K562 (cell line): ENCODE data around the gene LRRC71. TPM values are rescaled to one million over a fixed set of nuclear protein-coding genes. Genes with fewer than 3 reads are reported as not detected.

Source experiments
- ATAC-seq: fragments of 200-7000 bp; cut with Tn5 transposase; 3 replicates; pipeline ENCODE4 v1.9.1; 2020; ENCODE audit warnings: moderate library complexity
- BruUV-seq: library from RNA; stranded (reverse); fragments of 400-500 nt; replicated peaks from 2 replicates; lab custom pipeline; 2021; lab: Mats Ljungman, UMichigan
- CTCF ChIA-PET: fragments of 300-600 bp; formaldehyde crosslinking; extraction: SDS; loops from one replicate; lab custom pipeline; 2021; ENCODE audit warnings: low intra/inter-chr PET ratio; lab: Yijun Ruan, JAX
- POLR2A ChIA-PET: fragments of 300-600, 350-650 bp; sonication (Branson Sonifier 250); formaldehyde crosslinking; extraction: SDS; loops from one replicate; lab custom pipeline; 2021; ENCODE audit warnings: antibody characterized with exemption, inconsistent platforms; lab: Yijun Ruan, JAX
- DNase-seq, 4 experiments: peaks; one replicate each; pipeline versions ENCODE4 v3.0.0 to v3.0.0-alpha.2; 2011 to 2018; ENCODE audit warnings: low spot score in 3 of 4, mixed read lengths in 3 of 4; ENCODE audit errors: extremely low read depth in 1 of 4
- FAIRE-seq: peaks from 2 replicates; lab custom pipeline; 2011; peaks lifted over from hg19 to GRCh38; lab: Jason Lieb, UNC
- H2AFZ ChIP-seq: 2 replicates; pipeline ENCODE4 v1.6.0; 2011; ENCODE audit warnings: low read depth, low read length, control low read depth, inconsistent platforms
- H3K27ac ChIP-seq: fragments of 200-600 bp; 3 replicates; pipeline ENCODE4 v1.8.0; 2011; ENCODE audit warnings: low read depth, mild to moderate bottlenecking, control low read depth, inconsistent platforms, low read length, moderate library complexity, mixed read lengths; ENCODE audit errors: extremely low read depth
- H3K27me3 ChIP-seq, 2 experiments: fragments of 300-600 bp in 1 of 2; 2 replicates in 1 of 2; 3 replicates in 1 of 2; pipeline versions ENCODE4 v1.6.0 to v1.8.0; 2011; ENCODE audit warnings: inconsistent platforms in 2 of 2, low read length in 2 of 2, mild to moderate bottlenecking in 1 of 2, mixed read lengths in 1 of 2, moderate library complexity in 1 of 2; ENCODE audit not compliant: control insufficient read depth in 2 of 2, insufficient read depth in 2 of 2
- H3K36me3 ChIP-seq: fragments of 300-600 bp; 3 replicates; pipeline ENCODE4 v1.8.0; 2011; ENCODE audit warnings: mild to moderate bottlenecking, low read length, inconsistent platforms; ENCODE audit not compliant: control insufficient read depth, insufficient read depth
- H3K4me1 ChIP-seq, 2 experiments: fragments of 200-600 bp in 1 of 2; replicated peaks in 1 of 2; 2 replicates in 1 of 2; 3 replicates in 1 of 2; pipeline versions ENCODE4 v1.5.1 to v1.8.0; 2011; ENCODE audit warnings: inconsistent platforms in 2 of 2, low read length in 2 of 2, mild to moderate bottlenecking in 1 of 2, mixed read lengths in 1 of 2, moderate library complexity in 1 of 2; ENCODE audit not compliant: control insufficient read depth in 2 of 2, insufficient read depth in 2 of 2
- H3K4me2 ChIP-seq: 2 replicates; pipeline ENCODE4 v1.6.1; 2011; ENCODE audit warnings: low read length, control low read depth, inconsistent platforms, mixed read lengths; ENCODE audit not compliant: insufficient read depth
- H3K4me3 ChIP-seq: fragments of 200-600 bp; sonication (generic), shearing (Covaris generic); 2 replicates; pipeline ENCODE4 v1.5.1; 2016; ENCODE audit warnings: control low read depth, inconsistent platforms
- H3K79me2 ChIP-seq: fragments of 200-600 bp; 3 replicates; pipeline ENCODE4 v1.8.0; 2011; ENCODE audit warnings: low read length, inconsistent platforms; ENCODE audit not compliant: control insufficient read depth, insufficient read depth
- H3K9ac ChIP-seq, 2 experiments: 2 replicates each; pipeline versions ENCODE4 v1.6.0 to v1.6.1; 2011; ENCODE audit warnings: low read depth in 2 of 2, low read length in 2 of 2, control low read depth in 1 of 2, inconsistent platforms in 1 of 2, mild to moderate bottlenecking in 1 of 2, mixed read lengths in 1 of 2; ENCODE audit not compliant: insufficient read depth in 1 of 2
- H3K9me1 ChIP-seq: one replicate; pipeline ENCODE4 v1.6.0; 2011; ENCODE audit warnings: inconsistent platforms, mild to moderate bottlenecking, low read length, moderate library complexity; ENCODE audit not compliant: control insufficient read depth, insufficient read depth
- H3K9me3 ChIP-seq: replicated peaks from 2 replicates; pipeline ENCODE4 v1.5.1; 2011; ENCODE audit warnings: low read depth, low read length, inconsistent platforms; ENCODE audit not compliant: control insufficient read depth, insufficient read depth
- H4K20me1 ChIP-seq: replicated peaks from 2 replicates; pipeline ENCODE4 v1.6.1; 2011; ENCODE audit warnings: low read length, inconsistent platforms, mixed read lengths; ENCODE audit not compliant: control insufficient read depth, insufficient read depth
- ATF4 ChIP-seq: fragments of 450-650 bp; formaldehyde crosslinking; IDR thresholded peaks from 2 replicates; pipeline ENCODE4 v1.4.0; 2022; ENCODE audit warnings: mild to moderate bottlenecking, moderate library complexity
- ATF7 ChIP-seq: fragments of 450-650 bp; IDR thresholded peaks from 2 replicates; pipeline ENCODE4 v1.7.1; 2014; ENCODE audit warnings: mild to moderate bottlenecking, moderate library complexity
- CEBPG ChIP-seq, 3 experiments: fragments of 200-800 bp in 1 of 3; sonication (Bioruptor generic) in 1 of 3; sonication (generic) in 1 of 3; formaldehyde crosslinking in 1 of 3; IDR thresholded peaks in 2 of 3; conservative IDR thresholded peaks in 1 of 3; 2 replicates each; pipeline versions ENCODE4 v1.6.1 to v1.8.0; 2016 to 2022; ENCODE audit warnings: missing compliant biosample characterization in 2 of 3, missing genetic modification characterization in 2 of 3, mild to moderate bottlenecking in 1 of 3, missing genetic modification reagents in 1 of 3
- FOXK2 ChIP-seq, 2 experiments: fragments of 450-650 bp; IDR thresholded peaks in 1 of 2; conservative IDR thresholded peaks in 1 of 2; 2 replicates each; pipeline ENCODE4 v1.6.1; 2016; ENCODE audit warnings: low read depth in 2 of 2, mild to moderate bottlenecking in 1 of 2
- PHF8 ChIP-seq: fragments of 200-600 bp; sonication (generic); IDR thresholded peaks from 2 replicates; pipeline ENCODE4 v1.6.1; 2012; ENCODE audit warnings: mixed run types, mild to moderate bottlenecking, inconsistent platforms, low read length, moderate library complexity, borderline replicate concordance
- POU5F1 ChIP-seq: fragments of 150-350 bp; IDR thresholded peaks from 2 replicates; pipeline ENCODE4 v1.6.1; 2014; ENCODE audit warnings: borderline replicate concordance, low read length, low read depth, mild to moderate bottlenecking; ENCODE audit not compliant: partially characterized antibody
- RERE ChIP-seq: sonication (generic); formaldehyde crosslinking; IDR thresholded peaks from 2 replicates; pipeline ENCODE4 v1.8.0; 2023; ENCODE audit warnings: missing genetic modification reagents, mild to moderate bottlenecking, borderline replicate concordance
- STAG1 ChIP-seq: sonication (generic); formaldehyde crosslinking; IDR thresholded peaks from 2 replicates; pipeline ENCODE4 v1.5.0; 2020; ENCODE audit warnings: missing genetic modification reagents, borderline replicate concordance
- ZC3H8 ChIP-seq: fragments of 450-650 bp; IDR thresholded peaks from 2 replicates; pipeline ENCODE4 v1.6.1; 2017
- ZNF561 ChIP-seq: fragments of 450-650 bp; formaldehyde crosslinking; conservative IDR thresholded peaks from 2 replicates; pipeline ENCODE4 v1.4.0; 2020; ENCODE audit warnings: mild to moderate bottlenecking, moderate library complexity
- ZNF696 ChIP-seq: fragments of 250-450 bp; sonication (Bioruptor Pico); conservative IDR thresholded peaks from 2 replicates; pipeline ENCODE4 v1.4.0; 2020; ENCODE audit warnings: mild to moderate bottlenecking, moderate library complexity
- WGBS: fragments of 100-300 bp; shearing (Covaris generic); methylation state at CpG from one replicate; pipeline ENCODE4 v1.1.6; 2016; ENCODE audit warnings: low coverage, mixed read lengths; ENCODE audit not compliant: insufficient coverage; ENCODE audit errors: missing lambda C conversion rate; 5-methylcytosine and 5-hydroxymethylcytosine counted together
- in situ Hi-C: fragments of 300-500 bp; cut with MboI; formaldehyde crosslinking; loops from 4 replicates; pipeline ENCODE4 v1.15.0; 2018; ENCODE audit warnings: inconsistent platforms, mixed read lengths
- intact Hi-C: fragments of 100-400 bp; cut with micrococcal nuclease; formaldehyde crosslinking; loops from 2 replicates; pipeline ENCODE4 v1.14.2; 2022
- polyA plus RNA-seq, 8 experiments: library from polyadenylated mRNA; depleted of rRNA in 4 of 8; stranded (reverse) in 5 of 8; unstranded in 3 of 8; fragments of >200 nt; fragmentation: Nextera tagmentation in 2 of 8; fragmentation: Illumina TruSeq in 1 of 8; extraction: Ambion mirVana in 2 of 8; extraction: Trizol in 1 of 8; gene quantifications; 2 replicates each; pipeline versions ENCODE4 v1.2.1 to v1.2.3, GENCODE V29; 2011 to 2014; ENCODE audit warnings: inconsistent platforms in 1 of 8, missing spikeins in 1 of 8
- total RNA-seq, 7 experiments: library from RNA; depleted of rRNA in 6 of 7; stranded (reverse); fragments of >200 nt in 6 of 7; fragmentation: Illumina TruSeq in 2 of 7; extraction: Trizol in 2 of 7; gene quantifications; 2 replicates each; pipeline versions ENCODE4 v1.2.1 to v1.2.3, GENCODE V29; 2011 to 2021; ENCODE audit warnings: low replicate concordance in 1 of 7

Gene LRRC71
- total and polyA plus RNA-seq, 9 of the 15 experiments (the other 6 are each of a cell fraction or from before 2014, with no cell fraction given) = 0.06 to 1.2 (median 0.51) TPM; not detected in 1

DNA sequence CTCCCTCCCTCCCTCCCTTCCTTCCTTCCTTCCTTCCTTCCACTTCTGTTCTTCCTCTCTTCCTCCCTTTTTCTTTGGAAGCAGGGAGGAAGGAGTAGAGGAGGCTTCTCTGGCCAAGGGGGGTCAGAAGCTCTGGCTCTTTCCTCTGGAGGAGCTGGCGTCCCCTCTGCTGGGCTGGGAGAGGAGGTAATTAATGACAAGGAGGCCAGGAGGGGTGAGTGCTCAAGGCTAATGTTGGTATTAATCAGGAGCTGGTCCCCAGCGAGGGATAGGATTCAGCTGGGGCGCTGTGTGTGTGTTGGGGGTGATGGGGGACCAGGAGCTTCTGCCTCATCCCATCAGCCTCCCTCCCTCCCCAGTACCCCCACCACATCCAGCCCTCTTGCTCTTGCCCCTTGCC is 33.1 kb upstream of the LRRC71 start:
- BruUV-seq = no TSS peak
- H4K20me1 ChIP-seq = no peaks in the 10 kb centered on the region
- no peak overlapping the region for H3K27ac ChIP-seq
- no peaks in the 10 kb centered on the region for H3K79me2 ChIP-seq
- in situ Hi-C loops = no loop called here
- DNase-seq = no peak
- no peak overlapping the region for H2AFZ ChIP-seq
- no peaks in the 10 kb centered on the region for H3K36me3 ChIP-seq
- H3K4me1 ChIP-seq = peaks cover 15 to 19% of the 10 kb centered on the region in 2 experiments; a peak in 4 of 5 replicates
- H3K27me3 ChIP-seq = no peaks in the 10 kb centered on the region
- no peaks in the 10 kb centered on the region for H3K9me3 ChIP-seq
- ChIA-PET CTCF (interaction anchor here (0.6 kb wide), 1 partner anchor 198 kb away, joined by 3 read pairs; no protein-coding TSS in a partner anchor), POLR2A (interaction anchor here (1.1 kb wide), 2 partner anchors 13 to 115 kb away, joined by 3 to 6 read pairs; no protein-coding TSS in a partner anchor)
- TF ChIP-seq FOXK2 (conservative IDR thresholded peaks at IDR 0.05 in 1 of 2, IDR thresholded peaks at IDR 0.05 in 1 of 2; ENCODE audit: low read depth in 2 of 2) = no peak
- no peak for TF ChIP-seq ZC3H8
- no peak for TF ChIP-seq ZNF561 (CRISPR knock-in tag)
- TF ChIP-seq POU5F1 = no peak
- TF ChIP-seq ZNF696 (CRISPR knock-in tag) = no peak
- TF ChIP-seq ATF4 (CRISPR knock-in tag) = no peak
- no peak for TF ChIP-seq CEBPG (CRISPR knock-in tag; IDR thresholded peaks at IDR 0.05)
- TF ChIP-seq CEBPG (tag; conservative IDR thresholded peaks at IDR 0.05 in 1 of 2, IDR thresholded peaks at IDR 0.05 in 1 of 2) = no peak
- no peak for TF ChIP-seq RERE
- TF ChIP-seq STAG1 = no peak
- TF ChIP-seq PHF8 = no peak
- no peak for TF ChIP-seq ATF7
- intact Hi-C loops = no loop called here
- H3K9me1 ChIP-seq = no peaks in the 10 kb centered on the region
- 50% methylated on average over 1 of the region's 3 CpGs for WGBS
- H3K9ac ChIP-seq = no peak overlapping the region; a peak in 1 of 4 replicates
- no peak overlapping the region for H3K4me3 ChIP-seq
- no peak for FAIRE-seq
- H3K4me2 ChIP-seq = no peak overlapping the region
- ATAC-seq = no peak
